Liver (tissue), 3 donors: ENCODE data around the gene PTPRS.

Source experiments
- ATF3 ChIP-seq: IDR thresholded peaks from 2 replicates; pipeline ENCODE4 v1.6.1; 2016; ENCODE audit warnings: antibody characterized with exemption
- CTCF ChIP-seq: fragments of 150-350 bp; IDR thresholded peaks from 2 replicates; pipeline ENCODE4 v1.5.1; 2017; ENCODE audit warnings: improper control_type of control experiment, low read depth, low read length; ENCODE audit not compliant: missing input control
- FOXA1 ChIP-seq: IDR thresholded peaks from 2 replicates; pipeline ENCODE4 v1.6.1; 2016; ENCODE audit warnings: antibody characterized with exemption
- JUND ChIP-seq, 2 donors: IDR thresholded peaks; 2 replicates each; pipeline ENCODE4 v1.6.1; 2016; ENCODE audit warnings: antibody characterized with exemption in 2 of 2
- RAD21 ChIP-seq, 2 donors: IDR thresholded peaks; 2 replicates each; pipeline ENCODE4 v1.6.1; 2016; ENCODE audit warnings: antibody characterized with exemption in 2 of 2, mild to moderate bottlenecking in 2 of 2
- SP1 ChIP-seq: IDR thresholded peaks from 2 replicates; pipeline ENCODE4 v1.6.1; 2018; ENCODE audit warnings: antibody characterized with exemption, mild to moderate bottlenecking
- TAF1 ChIP-seq: conservative IDR thresholded peaks from 2 replicates; pipeline ENCODE4 v1.6.1; 2016; ENCODE audit warnings: antibody characterized with exemption, mild to moderate bottlenecking
- donor health status: healthy.
- donor health status: healthy.

GRCh38 chr19:5321851-5322681, 18.5 kb downstream of the PTPRS start:
- TF ChIP-seq CTCF, result no peak
- no peak for TF ChIP-seq RAD21 (IDR thresholded peaks at IDR 0.05)
- no peak for TF ChIP-seq SP1
- TF ChIP-seq FOXA1, result no peak
- TF ChIP-seq ATF3, result no peak
- no peak for TF ChIP-seq JUND (IDR thresholded peaks at IDR 0.05)
- no peak for TF ChIP-seq TAF1
